Thoracic aorta (tissue), 2 donors: ENCODE results near the gene SS18L1. TPM values are rescaled to one million over a fixed set of nuclear protein-coding genes. Genes with fewer than 3 reads are reported as not detected.

Source experiments
- ATAC-seq: fragments of 150-250 bp; one replicate; pipeline ENCODE4 v1.8.0; 2017; ENCODE audit warnings: low read depth; ENCODE audit not compliant: insufficient number of reproducible peaks, low FRiP score
- DNase-seq: peaks from one replicate; pipeline ENCODE4 v3.0.0-alpha.2; 2020; ENCODE audit warnings: low spot score
- H3K27ac ChIP-seq, 2 donors: fragments of 200-600 bp; sonication (generic); 1 replicate in 1 of 2; 2 replicates in 1 of 2; pipeline ENCODE4 v1.5.1; 2016; ENCODE audit warnings: mild to moderate bottlenecking in 2 of 2, moderate library complexity in 2 of 2
- H3K27me3 ChIP-seq: fragments of 200-600 bp; sonication (generic); replicated peaks from 2 replicates; pipeline ENCODE4 v1.6.0; 2016; ENCODE audit warnings: mild to moderate bottlenecking; ENCODE audit not compliant: insufficient read depth
- H3K36me3 ChIP-seq: fragments of 200-600 bp; sonication (generic); one replicate; pipeline ENCODE4 v1.5.1; 2016
- H3K4me1 ChIP-seq, 2 donors: fragments of 200-600 bp; sonication (generic); 1 replicate in 1 of 2; 2 replicates in 1 of 2; pipeline versions ENCODE4 v1.5.1 to v1.6.0; 2016; ENCODE audit warnings: low read depth in 2 of 2, mild to moderate bottlenecking in 1 of 2; ENCODE audit not compliant: control insufficient read depth in 1 of 2
- H3K4me3 ChIP-seq: fragments of 200-600 bp; sonication (generic); 2 replicates; pipeline ENCODE4 v1.5.1; 2016; ENCODE audit warnings: mild to moderate bottlenecking
- H3K9me3 ChIP-seq: fragments of 200-600 bp; sonication (generic); 2 replicates; pipeline ENCODE4 v1.5.1; 2016
- total RNA-seq, 2 donors: library from RNA; depleted of rRNA; stranded (reverse); fragments of >200 nt; gene quantifications; one replicate each; pipeline versions ENCODE4 v1.1.0 to v1.2.3, GENCODE V29; 2016
- TF ChIP-seq, protein P1 (sequence below): fragments of 200-600 bp; sonication (generic); IDR thresholded peaks from one replicate; pipeline ENCODE4 v1.5.1; 2019; ENCODE audit warnings: antibody characterized with exemption

The SS18L1 gene
- total RNA-seq, 2 donors from 2014 or later = 10.7 to 21.7 TPM

DNA sequence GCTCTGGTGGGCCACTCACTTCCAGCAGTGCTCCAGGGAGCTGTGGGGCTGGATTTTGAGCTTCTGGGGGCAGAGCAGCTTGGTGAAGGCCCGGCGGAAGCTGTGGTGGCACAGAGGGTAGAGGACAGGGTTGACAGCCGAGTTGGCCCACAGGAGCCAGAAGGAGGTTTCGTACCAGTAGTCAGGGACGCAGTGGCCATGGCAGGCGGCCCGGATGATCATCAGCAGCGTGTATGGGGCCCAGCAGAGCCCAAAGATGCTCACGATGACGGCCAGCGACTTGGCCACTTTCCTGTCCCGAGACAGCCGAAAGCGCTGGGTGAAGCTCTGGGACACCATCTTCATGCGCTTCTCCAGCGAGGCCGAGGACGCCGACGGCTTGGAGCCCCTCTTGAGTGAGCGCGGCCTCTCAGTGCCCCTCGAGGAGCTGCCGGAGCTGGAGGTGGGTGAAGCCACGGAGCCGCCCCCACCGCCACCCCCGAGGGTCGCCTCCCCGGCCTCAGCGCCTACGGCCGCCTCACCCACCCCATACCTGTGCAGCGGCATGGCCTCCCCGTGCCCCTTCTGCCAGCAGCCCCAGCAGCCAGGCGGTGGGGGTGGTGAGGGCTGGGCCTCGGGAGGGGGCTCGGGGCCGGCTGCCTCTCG is 72.5 kb downstream of the SS18L1 start:
- no peak overlapping the region for H3K4me3 ChIP-seq
- ATAC-seq (no peak), DNase-seq (no peak)
- no peaks in the 10 kb centered on the region for H3K9me3 ChIP-seq
- no peak overlapping the region for H3K27ac ChIP-seq
- H3K4me1 ChIP-seq = peaks cover 9 to 14% of the 10 kb centered on the region in 2 donors
- H3K36me3 ChIP-seq = no peaks in the 10 kb centered on the region
- TF ChIP-seq, protein P1, sequence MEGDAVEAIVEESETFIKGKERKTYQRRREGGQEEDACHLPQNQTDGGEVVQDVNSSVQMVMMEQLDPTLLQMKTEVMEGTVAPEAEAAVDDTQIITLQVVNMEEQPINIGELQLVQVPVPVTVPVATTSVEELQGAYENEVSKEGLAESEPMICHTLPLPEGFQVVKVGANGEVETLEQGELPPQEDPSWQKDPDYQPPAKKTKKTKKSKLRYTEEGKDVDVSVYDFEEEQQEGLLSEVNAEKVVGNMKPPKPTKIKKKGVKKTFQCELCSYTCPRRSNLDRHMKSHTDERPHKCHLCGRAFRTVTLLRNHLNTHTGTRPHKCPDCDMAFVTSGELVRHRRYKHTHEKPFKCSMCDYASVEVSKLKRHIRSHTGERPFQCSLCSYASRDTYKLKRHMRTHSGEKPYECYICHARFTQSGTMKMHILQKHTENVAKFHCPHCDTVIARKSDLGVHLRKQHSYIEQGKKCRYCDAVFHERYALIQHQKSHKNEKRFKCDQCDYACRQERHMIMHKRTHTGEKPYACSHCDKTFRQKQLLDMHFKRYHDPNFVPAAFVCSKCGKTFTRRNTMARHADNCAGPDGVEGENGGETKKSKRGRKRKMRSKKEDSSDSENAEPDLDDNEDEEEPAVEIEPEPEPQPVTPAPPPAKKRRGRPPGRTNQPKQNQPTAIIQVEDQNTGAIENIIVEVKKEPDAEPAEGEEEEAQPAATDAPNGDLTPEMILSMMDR = no peak
- peaks cover 25% of the 10 kb centered on the region for H3K27me3 ChIP-seq

DNA sequence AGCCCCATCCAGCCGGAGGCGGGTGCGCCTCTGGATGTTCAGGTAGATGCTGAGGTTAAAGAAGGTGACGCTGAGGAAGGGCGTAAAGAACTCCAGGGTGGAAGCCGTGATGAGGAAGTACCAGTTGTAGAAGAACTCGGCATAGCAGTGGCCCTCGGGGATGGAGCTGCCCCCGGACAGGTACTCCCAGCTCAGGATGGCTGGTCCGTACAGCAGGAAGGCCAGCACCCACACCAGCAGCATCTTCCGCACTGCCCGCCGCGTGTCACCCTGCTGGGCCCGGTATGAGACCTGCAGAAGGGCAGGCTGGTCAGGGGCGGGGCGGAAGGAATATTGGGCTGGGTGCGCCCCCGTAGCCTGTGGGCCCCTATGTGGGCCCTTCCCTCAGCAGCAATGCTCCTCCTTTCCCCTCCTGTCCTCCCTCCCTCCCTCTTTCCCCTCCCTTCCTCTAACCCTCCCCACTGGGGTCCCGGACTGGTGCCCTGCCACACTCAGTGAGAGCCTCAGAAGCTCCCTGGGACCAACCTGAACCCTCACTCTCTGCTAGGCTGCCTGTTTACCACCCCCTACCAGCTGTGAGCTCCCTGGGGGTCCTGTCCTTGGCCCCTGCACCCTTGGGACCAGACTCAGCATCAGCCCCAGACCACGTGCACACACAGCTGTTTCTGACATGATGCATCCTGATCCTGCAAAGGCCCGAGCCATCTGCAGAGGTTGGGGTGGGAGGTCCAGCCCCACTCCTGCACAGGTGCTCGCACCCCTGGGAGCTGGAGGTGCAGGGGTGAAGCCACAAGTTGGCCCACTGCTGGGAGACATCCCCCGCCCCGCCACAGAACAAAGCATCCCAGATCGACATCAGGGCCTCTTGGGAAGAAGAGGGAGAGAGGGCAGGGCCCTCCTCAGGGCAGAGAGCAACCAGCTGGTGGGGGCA is 73.3 kb downstream of the SS18L1 start:
- Histone ChIP-seq H3K4me1 (peaks cover 9 to 14% of the 10 kb centered on the region in 2 donors), H3K4me3 (no peak overlapping the region), H3K27ac (no peak overlapping the region), H3K27me3 (peaks cover 32% of the 10 kb centered on the region), H3K9me3 (no peaks in the 10 kb centered on the region), H3K36me3 (no peaks in the 10 kb centered on the region)
- no peak for DNase-seq
- no peak for ATAC-seq
- TF ChIP-seq, protein P1 = no peak

DNA sequence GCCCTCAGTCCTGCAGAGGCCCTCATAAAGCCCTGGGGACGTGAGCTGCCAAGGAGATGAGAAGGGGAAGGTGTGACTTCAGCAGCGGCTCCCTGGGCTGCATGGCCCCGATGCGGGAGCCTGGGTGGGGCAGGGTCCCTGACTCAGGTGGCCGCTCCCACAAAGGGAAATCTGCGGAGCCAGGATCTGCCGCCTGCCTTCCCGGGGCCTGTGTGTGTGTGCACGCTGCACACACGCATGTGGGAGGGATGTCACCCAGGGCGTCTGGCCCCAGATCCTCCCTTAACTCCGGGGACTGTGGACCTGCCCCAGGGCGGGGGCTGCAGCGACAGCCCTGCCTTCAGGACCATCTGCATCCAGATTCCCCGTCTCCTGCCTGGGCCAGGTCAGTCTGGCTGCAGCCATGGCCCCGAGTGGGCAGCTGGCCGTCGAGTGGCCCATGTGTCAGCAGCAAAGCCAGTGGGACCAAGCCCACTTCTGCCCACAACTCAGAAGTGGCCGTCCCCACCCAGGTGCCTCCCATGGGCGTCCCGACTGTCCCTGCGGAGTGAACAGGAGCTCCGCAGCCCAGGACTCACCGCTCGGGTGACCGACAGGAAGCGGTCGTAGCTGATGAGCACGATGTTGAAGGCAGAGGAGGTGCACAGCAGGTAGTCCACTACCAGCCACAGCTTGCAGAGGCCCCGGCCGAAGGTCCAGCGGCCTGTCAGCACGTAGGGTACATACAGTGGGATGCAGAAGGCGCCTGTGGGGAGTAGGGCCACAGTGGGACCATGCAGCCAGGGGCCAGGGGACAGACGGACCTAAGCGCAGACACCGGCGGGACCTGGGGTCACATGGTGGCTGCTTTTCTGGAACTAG is 74.6 kb downstream of the SS18L1 start:
- no peak overlapping the region for H3K27ac ChIP-seq
- DNase-seq (no peak), ATAC-seq (no peak)
- H3K27me3 ChIP-seq = peaks cover 32% of the 10 kb centered on the region
- H3K9me3 ChIP-seq = no peaks in the 10 kb centered on the region
- H3K36me3 ChIP-seq = no peaks in the 10 kb centered on the region
- H3K4me3 ChIP-seq = no peak overlapping the region
- H3K4me1 ChIP-seq = peaks cover 9 to 14% of the 10 kb centered on the region in 2 donors
- TF ChIP-seq, protein P1 = no peak

DNA sequence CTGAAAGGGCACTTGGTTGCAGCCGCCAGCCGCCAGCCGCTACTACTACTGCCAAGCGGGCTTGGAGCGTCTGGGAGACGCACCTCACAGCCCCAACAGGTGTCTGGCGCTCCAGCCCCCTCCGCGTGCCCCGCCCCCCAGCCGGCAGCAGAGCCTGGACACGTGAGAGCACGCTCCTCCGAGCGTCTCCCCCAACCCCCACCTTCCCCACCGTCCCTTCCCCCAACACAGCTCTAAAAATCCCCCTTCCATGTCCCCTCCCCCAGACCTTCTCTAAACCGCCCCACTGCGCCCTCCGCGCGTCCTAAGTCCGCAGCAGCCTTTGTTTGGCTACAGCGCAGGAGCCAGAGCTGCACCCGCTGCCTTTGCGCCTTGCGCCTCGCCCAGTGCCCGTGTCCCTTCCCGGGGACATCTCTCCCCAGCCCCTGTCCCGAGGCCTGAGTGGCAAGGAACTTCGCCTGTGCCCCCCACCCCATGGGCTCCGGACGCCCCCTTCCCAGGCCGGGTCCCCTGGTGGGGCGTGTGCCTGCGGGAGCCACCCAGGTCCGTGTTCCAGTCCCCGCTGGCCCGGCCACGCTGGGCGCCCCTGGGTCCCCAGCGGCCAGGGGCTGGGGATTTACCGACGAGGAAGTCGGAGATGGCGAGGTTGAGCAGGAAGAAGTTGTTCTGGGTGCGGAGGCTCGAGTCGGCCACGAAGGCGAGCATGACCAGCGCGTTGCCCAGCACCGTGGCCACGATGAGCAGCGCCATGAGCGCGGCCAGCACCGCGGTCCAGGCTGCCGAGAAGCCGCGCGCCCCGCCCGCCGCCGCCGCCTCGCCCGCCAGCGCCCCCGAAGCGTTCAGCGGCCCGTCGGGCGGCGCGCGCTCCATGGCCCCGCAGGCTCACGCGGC is 75.8 kb downstream of the SS18L1 start:
- TF ChIP-seq, protein P1 = no peak
- H3K27me3 ChIP-seq = peaks cover 32% of the 10 kb centered on the region
- peaks cover 9 to 14% of the 10 kb centered on the region in 2 donors for H3K4me1 ChIP-seq
- H3K27ac ChIP-seq = no peak overlapping the region
- peak overlapping the region; percentile 14 for H3K4me3 ChIP-seq
- no peaks in the 10 kb centered on the region for H3K9me3 ChIP-seq
- ATAC-seq (no peak), DNase-seq (no peak)
- H3K36me3 ChIP-seq = no peaks in the 10 kb centered on the region
